Nasal cavity respiratory epithelium epithelial cell of viscerocranial mucosa (primary cell): ENCODE results near the gene FIGNL1. TPM values are rescaled to one million over a fixed set of nuclear protein-coding genes. Genes with fewer than 3 reads are reported as not detected.

Experiments used
- total RNA-seq: library from RNA; depleted of rRNA; stranded (reverse); fragments of >200 nt; gene quantifications from 2 replicates; pipeline ENCODE4 v1.2.3, GENCODE V29; 2014

Gene FIGNL1
- total RNA-seq: 31.0 and 31.8 TPM in 2 replicates

GRCh38 chr7:50449881-50450589 lies at the start of gene FIGNL1:
Gene FIGNL1 (minus strand): TSS chr7:50450350. CDS start chr7:50447287, 3,063 bp downstream.

Other genes with a start within 250 kb of the FIGNL1 start
- gene IKZF1, start 145.6 kb downstream of the FIGNL1 start, total RNA-seq: 0.07 TPM in 1 of 2 replicates, not detected in the other
- not detected in 2 replicates for gene DDC, start 115.1 kb upstream of the FIGNL1 start, total RNA-seq